ENCODE results near the gene SHOC2. TPM values are rescaled to one million over a fixed set of nuclear protein-coding genes. Genes with fewer than 3 reads are reported as not detected.

Gene SHOC2
- total and polyA plus RNA-seq, 2 of the 8 experiments (the other 6 are each of a cell fraction or from before 2014, with no cell fraction given) = 7.6 to 28.2 TPM

DNA sequence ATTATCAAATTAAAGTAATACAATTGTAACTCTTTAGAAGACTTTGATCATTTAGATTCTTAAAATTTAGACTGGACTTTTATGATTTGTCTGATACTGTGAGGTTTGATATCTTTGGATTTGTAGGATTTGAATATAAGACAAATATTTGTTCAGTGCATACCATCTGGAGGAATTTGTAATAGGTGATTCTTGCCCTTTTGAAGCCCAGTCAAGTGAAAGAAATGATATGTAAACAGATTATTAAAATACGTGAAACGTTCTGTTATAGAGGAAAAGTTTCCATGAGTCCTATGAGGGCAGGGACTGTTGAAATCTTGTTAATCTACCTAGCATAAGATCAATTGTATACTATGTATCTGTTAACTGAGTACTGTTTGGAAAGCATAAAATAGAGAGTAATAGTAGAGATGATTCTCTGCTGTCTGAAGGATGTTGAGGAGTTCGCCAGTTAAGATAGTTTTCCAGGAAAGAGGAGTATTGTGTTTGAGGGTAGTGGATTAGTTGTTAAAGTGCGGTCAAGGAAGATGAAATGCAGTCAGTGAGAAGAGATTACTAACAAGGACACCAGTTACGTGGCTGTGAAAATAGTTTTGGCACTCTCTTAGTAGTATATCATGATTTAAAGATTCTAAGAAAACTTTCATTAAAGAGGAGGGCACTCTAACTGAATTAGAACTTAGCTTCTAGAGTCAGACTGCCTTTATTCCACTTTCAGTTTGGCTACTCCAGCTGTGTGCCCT, 33.3 kb upstream of the SHOC2 start:
- Histone ChIP-seq H3K79me2 (ENCODE audit: control insufficient read depth in 1 of 2, insufficient read depth in 2 of 2, low read length in 2 of 2) (no peaks in the 10 kb centered on the region), H4K91ac (replicated peaks; ENCODE audit: insufficient read length, low read length) (no peak overlapping the region), H2BK12ac (ENCODE audit: low read depth, low read length) (no peak overlapping the region), H3K9ac (replicated peaks in 1 of 4; ENCODE audit: extremely low read depth in 1 of 4, low read depth in 3 of 4, low read length in 3 of 4) (no peak overlapping the region), H2BK20ac (ENCODE audit: low read length) (no peak overlapping the region), H4K20me1 (replicated peaks in 1 of 2; ENCODE audit: control insufficient read depth in 1 of 2, insufficient read depth in 2 of 2, low read length in 2 of 2) (peaks cover 0 to 2% of the 10 kb centered on the region in 2 experiments), H3K79me1 (ENCODE audit: low read depth, low read length) (no peaks in the 10 kb centered on the region), H3K18ac (ENCODE audit: extremely low read depth, low read length) (no peak overlapping the region), H2AK5ac (ENCODE audit: low read depth, low read length) (no peak overlapping the region), H3K56ac (replicated peaks; ENCODE audit: insufficient read length, low read depth, low read length) (no peak overlapping the region), H3K14ac (ENCODE audit: insufficient read length) (no peak overlapping the region), H2BK120ac (replicated peaks; ENCODE audit: low read depth, low read length) (no peak overlapping the region), H2BK15ac (ENCODE audit: low read length) (no peak overlapping the region), H2AFZ (ENCODE audit: low read length) (no peak overlapping the region), H3K4ac (replicated peaks; ENCODE audit: insufficient read length, low read depth, low read length) (no peak overlapping the region), H3K23me2 (ENCODE audit: low read depth, low read length) (no peaks in the 10 kb centered on the region), H3K23ac (ENCODE audit: insufficient read length) (no peak overlapping the region), H3K4me2 (ENCODE audit: insufficient read depth in 1 of 2, low read depth in 2 of 2, low read length in 2 of 2) (no peak overlapping the region), H4K8ac (ENCODE audit: extremely low read depth, insufficient read depth, low read length) (no peak overlapping the region), H4K5ac (ENCODE audit: insufficient read length, low read depth, low read length) (no peak overlapping the region), H3K9me3 (ENCODE audit: insufficient read depth in 2 of 2, low read depth in 1 of 2, low read length in 1 of 2) (no peaks in the 10 kb centered on the region), H2BK5ac (ENCODE audit: low read depth, low read length) (no peak overlapping the region), H3K27me3 (replicated peaks in 1 of 4; ENCODE audit: control insufficient read depth in 3 of 4, extremely low read depth in 1 of 4, insufficient read depth in 3 of 4, low read length in 3 of 4) (peaks cover 0 to 1% (median 0%) of the 10 kb centered on the region in 4 experiments; a peak in 1 of 7 replicates), H3K4me3 (ENCODE audit: extremely low read depth in 1 of 4, insufficient read depth in 2 of 4, low read depth in 3 of 4, low read length in 4 of 4) (no peak overlapping the region), H3K36me3 (ENCODE audit: control insufficient read depth in 2 of 4, insufficient read depth in 4 of 4, low read length in 3 of 4) (peaks cover 0 to 29% (median 3%) of the 10 kb centered on the region in 4 experiments; a peak in 2 of 8 replicates), H3K27ac (ENCODE audit: low read depth, low read length) (no peak overlapping the region), H3K4me1 (replicated peaks in 1 of 4; ENCODE audit: control insufficient read depth in 3 of 4, insufficient read depth in 4 of 4, low read length in 3 of 4) (no peaks in the 10 kb centered on the region)
- POLR2A ChIA-PET (ENCODE audit: partially characterized antibody) = interaction anchor here (0.6 kb wide), 1 partner anchor 112 kb away, joined by 3 read pairs; no protein-coding TSS in a partner anchor
- no peak for DNase-seq (ENCODE audit: low read depth in 1 of 2, low spot score in 2 of 2)
- CTCF ChIA-PET (ENCODE audit: partially characterized antibody) = interaction anchor here (2.4 kb wide), 1 partner anchor 140 kb away, joined by 14 read pairs; no protein-coding TSS in a partner anchor
- TF ChIP-seq, protein P1, sequence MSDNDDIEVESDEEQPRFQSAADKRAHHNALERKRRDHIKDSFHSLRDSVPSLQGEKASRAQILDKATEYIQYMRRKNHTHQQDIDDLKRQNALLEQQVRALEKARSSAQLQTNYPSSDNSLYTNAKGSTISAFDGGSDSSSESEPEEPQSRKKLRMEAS (IDR thresholded peaks at IDR 0.05) = no peak
- TF ChIP-seq SP4 (IDR thresholded peaks at IDR 0.05; ENCODE audit: low read length) (no peak), MAFK (IDR thresholded peaks at IDR 0.05; ENCODE audit: low read depth, low read length) (no peak), KDM4A (IDR thresholded peaks at IDR 0.05; ENCODE audit: low read depth, low read length, severe bottlenecking) (no peak), JUN (IDR thresholded peaks at IDR 0.05; ENCODE audit: low read depth, low read length) (no peak)
- FAIRE-seq = no peak
- WGBS, 2 experiments (ENCODE audit: extremely low coverage in 1 of 2, insufficient coverage in 1 of 2, insufficient read length in 1 of 2, insufficient replicate concordance in 2 of 2, low coverage in 1 of 2, low lambda C conversion rate in 2 of 2, missing lambda C conversion rate in 1 of 2) = 74 to 100% methylated on average over 2 to 5 of the region's 5 CpGs

All from H1 (cell line).